Muscle of back (tissue), 11 donors: ENCODE results near the gene ANKRD37. TPM values are rescaled to one million over a fixed set of nuclear protein-coding genes. Genes with fewer than 3 reads are reported as not detected.

Experiments
- DNase-seq, 3 donors: peaks; one replicate each; pipeline versions ENCODE4 v3.0.0 to v3.0.0-alpha.2; 2013
- polyA plus RNA-seq, 10 donors: library from polyadenylated mRNA; unstranded; fragments of 120-200 nt; gene quantifications; one replicate each; pipeline ENCODE4 v1.2.1, GENCODE V29; 2013; ENCODE audit not compliant: insufficient read length in 10 of 10

Gene ANKRD37
- polyA plus RNA-seq, 10 donors = 12.3 to 32.0 (median 28.2) TPM

DNA sequence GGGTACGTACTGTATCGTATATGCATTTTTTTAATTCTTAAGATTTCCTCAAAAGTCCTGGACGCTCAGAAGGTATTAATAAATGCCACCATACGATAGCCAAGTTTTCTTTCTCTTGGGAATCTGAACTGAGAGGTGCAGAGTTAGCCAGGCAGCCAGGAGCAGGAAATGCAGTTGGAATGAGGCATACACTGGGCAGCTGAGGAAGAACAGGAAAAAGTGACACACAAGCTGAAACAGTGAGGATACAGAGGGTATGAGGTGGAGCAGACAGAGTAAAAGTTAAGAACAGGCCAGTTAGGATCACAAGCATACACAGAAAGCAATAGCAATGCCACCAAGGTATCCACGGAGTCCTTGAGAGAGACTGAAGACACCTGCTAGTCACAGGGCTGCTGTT is 15.8 kb downstream of the ANKRD37 start:
- no peak for DNase-seq

DNA sequence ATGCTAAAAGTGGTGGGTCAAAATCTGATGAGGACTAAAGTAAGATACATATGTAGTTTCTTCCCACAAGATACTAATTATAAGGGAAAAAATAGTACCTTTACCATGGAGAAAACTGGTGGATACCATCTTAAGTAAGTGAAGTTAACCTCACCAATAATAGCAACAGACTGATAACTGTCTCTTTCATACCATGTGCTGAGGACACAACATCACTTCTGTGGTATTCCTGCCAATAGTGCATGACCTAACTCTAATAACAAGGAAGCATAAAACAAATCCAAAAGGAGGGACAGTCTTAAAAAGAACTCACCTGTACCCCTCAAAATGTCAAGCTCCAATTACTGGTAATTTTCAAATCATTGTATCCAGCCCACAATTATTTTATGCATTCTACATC is 20.3 kb downstream of the ANKRD37 start:
- DNase-seq = no peak

DNA sequence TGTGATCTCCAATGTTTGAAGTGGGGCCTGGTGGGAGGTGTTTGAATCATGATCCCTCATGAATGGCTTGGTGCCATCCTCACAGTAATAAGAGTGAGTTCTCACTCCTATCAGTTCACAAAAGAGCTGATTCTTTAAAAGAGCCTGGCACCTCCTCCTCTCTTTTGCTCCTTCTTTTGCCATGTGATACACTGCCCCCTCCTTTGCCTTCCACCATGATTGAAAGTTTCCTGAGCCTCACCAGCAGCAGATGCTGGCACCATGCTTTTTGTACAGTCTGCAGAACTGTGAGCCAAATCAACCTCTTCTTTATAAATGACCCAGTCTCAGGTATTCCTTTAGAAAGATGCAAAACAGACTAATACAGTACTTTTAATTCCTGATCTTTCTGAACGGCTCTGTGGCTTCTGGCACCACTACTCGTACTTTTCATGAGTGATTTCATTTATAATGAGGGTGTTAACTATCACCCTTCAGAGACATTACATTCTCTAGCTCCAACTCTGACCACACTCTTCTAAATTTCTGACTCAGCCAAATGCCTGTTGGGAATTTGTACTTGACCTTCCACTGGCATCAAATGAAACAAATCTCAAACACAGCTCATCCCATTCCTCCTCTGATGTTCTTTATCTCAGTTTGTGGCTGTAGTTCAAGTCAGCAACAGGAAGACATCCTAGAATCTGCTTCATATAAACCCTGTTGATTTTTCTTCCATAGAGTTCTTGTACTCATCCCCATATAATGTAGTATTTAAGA is 24.9 kb downstream of the ANKRD37 start:
- DNase-seq = peak in 1 of 3 donors; percentile 28

DNA sequence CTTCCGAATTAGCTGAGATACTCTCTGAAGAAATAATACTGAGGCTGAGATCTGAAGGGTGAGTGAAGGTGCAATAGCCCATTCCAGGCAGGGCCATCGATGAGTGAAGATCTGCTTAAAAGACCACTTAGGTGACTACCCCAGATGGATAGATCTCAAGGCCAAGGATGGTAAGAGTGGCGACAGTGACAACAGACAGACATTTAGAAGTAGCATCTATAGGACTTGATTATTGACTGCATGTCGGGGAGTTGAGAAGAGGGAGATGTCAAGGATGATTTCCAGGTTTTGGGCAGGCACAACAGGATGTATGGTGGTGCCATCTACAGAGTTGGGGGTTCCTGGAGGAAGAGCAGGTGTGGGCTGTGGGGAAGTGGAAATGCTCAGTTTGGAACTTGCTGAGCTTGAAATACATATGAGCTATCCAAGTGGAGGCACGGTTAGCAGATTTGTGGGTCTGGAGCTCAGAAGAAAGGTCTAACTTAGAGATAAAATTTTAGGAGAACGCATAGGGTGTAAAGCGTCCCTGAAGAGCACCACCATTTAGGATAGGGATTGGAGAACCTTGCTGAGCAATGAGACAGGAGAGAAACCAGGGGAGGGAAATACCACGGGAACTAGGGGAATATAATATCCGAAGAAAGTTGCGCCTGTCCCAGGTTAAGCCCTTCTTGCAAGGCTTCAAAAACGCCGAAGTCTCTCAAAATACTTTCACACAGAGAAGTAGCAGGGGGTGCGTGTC is 28.4 kb downstream of the ANKRD37 start:
- DNase-seq = peak in 1 of 3 donors; percentile 12

DNA sequence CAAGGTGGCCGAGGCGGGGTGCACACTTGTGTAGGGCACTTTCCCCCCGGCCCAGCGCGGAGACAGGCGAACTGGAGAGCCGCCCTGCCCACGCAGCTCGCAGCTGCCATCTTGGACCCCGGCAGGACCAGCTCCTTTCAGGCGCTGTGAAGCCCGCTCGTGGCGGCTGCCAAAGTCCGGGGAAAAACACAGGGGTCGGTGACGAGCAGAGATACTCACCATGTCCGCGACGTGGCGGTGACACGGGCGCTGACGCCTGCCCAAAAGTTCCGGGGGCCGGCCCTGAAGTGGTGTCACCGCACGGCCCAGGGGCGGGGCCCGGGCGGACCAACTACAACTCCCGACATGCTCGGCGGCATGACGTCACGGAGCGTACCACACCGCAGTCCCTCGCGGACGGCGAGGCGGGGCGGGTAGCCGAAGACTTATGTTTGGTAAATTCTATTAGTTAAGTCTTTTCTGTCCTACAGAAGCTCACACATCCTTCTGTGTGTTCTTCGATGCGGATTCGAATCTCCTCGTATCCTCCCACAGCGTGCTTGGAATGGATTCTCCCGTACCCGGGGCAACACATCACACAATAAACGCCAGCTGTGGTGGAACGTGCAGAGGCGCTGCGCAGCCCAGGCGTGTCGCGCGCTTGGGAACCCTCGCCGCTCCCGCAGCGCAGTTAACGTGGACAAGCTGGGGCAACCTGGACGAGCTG is 29.2 kb downstream of the ANKRD37 start, which contains the start of gene UFSP2:
UFSP2 (minus strand) TSS at position 318 of the 706 bp plus-strand sequence; CDS start at position 222, 96 bp downstream.
- peak; percentile 92 to 97 (median 95) for DNase-seq

DNA sequence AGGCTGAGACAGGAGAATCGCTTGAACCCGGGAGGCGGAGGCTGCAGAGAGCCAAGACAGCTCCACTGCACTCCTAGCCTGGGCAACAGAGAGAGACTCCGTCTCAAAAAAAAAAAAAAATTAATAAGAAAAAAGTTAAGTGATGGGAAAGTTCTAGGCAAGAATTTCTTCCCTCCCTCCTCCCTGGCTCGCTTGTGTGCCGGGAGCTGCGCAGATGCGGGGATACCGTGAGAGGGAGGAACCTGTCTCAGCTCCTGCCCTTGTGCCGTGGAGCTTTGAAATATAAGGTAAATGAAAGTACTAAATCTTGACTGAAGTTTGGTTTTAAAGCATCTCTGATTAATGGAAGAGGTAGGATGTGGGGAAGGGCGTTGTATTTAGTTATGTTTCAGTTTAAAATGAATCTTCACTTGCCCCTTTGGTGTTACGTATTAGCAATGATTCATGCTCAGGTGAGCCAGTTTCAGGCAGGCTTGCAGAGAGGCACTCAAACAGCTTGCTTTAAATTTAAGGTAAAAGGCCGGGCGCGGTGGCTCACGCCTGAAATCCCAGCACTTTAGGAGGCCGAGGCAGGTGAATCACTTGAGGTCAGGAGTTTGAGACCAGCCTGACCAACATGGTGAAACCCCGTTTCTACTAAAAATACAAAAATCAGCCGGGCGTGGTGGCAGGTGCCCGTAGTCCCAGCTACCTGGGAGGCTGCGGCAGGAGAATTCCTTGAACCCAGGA is 30.5 kb downstream of the ANKRD37 start:
- peak in 1 of 3 donors; percentile 22 for DNase-seq

DNA sequence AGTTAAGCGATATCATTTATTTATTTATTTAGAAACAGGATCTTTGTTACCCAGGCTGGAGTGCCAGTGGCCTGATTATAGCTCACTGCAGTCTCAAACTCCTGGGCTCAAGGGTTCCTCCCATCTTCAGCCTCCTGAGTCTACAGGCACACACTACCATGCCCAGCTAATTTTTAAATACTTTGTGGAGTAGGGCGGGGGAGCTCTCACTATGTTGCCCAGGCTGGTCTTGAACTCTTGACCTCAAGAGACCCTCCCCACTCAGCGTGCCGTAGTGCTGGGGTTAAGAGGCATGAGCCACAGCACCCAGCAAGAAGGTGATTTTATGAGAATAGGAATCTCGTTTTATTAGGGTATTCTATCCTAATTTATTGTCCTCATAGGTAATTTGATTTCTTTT is 33.0 kb downstream of the ANKRD37 start:
- no peak for DNase-seq

DNA sequence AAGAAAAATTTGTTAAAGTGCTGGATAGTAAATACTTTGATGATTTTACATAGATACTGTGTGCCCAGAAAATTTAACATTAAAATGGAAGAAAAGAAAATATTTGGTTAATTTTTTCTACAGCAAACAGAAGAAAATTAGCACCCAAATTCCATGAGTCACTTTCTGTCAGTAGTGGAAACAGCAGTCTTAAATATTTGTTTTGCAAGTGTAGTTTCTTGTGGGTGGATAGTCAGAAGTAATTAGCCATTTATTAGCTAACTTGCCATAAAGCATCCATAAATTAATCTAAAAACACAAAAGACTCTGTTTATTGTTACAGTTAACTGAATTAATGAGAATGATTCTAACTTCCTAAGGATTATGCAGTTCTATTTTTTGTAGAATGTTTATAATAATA is 38.8 kb downstream of the ANKRD37 start:
- DNase-seq = no peak

DNA sequence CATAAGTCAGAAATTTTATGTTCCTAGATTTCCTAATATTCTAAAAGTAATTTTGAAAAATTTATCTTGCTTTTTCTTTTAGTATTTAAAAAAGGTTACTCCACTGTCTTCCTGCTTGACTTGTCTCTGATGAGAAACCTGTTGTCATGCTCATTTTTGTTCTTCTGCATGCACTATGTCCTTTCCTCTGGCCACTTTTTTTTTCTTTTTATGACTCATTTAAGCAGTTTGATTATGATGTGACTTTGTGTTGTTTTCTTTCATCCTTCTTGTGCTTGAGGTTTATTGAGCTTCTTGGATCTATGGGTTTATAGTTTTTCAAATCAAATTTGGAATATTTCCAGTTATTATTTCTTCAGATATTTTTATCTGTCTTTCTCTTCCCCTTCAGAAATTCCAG is 41.2 kb downstream of the ANKRD37 start:
- no peak for DNase-seq

DNA sequence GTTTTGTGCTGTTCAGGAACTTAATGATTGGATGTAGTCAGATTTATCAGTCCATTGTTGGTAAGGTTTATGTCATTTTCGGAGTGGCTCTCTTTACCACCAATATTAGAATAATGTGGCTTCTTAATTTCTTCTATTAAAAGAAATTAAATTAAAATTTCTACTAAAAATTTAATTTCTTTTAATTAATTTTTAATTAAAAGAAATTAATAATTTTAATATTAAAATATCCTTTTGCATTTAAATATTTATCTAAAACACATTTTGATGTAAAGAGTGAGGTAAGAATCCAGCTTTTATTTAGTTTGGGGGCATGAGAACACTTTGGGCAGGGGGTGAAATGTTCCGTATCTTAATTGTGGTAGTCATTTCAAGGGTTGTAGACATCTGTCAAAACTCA is 44.8 kb downstream of the ANKRD37 start:
- no peak for DNase-seq

DNA sequence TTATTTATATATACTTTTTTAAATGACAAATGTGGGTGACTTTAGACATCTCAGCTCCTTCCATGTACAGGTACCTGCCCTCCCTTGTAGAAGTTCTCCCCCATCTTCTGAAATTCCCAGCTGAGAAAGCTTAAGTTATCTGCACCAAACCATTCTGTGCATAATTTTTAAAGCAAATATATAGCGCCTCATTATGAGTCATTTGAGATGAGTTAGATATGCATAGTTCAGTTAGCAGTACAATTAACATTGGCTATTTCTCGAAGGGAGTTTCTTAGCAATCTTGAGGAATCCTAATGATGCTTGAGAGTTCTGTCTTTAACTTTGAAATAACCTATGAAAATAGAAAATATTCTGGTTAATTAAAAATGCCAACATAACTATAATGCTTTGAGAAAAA is 48.6 kb downstream of the ANKRD37 start:
- no peak for DNase-seq

Other genes with a start within 250 kb of the ANKRD37 start
- gene CFAP97, start 192.8 kb upstream of the ANKRD37 start, polyA plus RNA-seq = 10 to 100 TPM; 22.4 to 40.9 (median 28.8) TPM
- 10 to 100 TPM in 1 of 10 donors, 1 to 10 TPM in 9; 7.2 to 11.8 (median 8.2) TPM for gene SNX25, start 187.2 kb upstream of the ANKRD37 start, polyA plus RNA-seq
- gene LRP2BP, start 917 bp upstream of the ANKRD37 start, polyA plus RNA-seq = 1 to 10 TPM; 2.2 to 6.8 (median 4.2) TPM
- 10 to 100 TPM; 41.7 to 62.4 (median 49.5) TPM for gene UFSP2, start 29.1 kb downstream of the ANKRD37 start, polyA plus RNA-seq
- 1 to 10 TPM; 1.0 to 2.1 (median 1.5) TPM for gene CCDC110, start 74.9 kb downstream of the ANKRD37 start, polyA plus RNA-seq
- gene PDLIM3, start 138.7 kb downstream of the ANKRD37 start, polyA plus RNA-seq = 100 to 1,000 TPM; 219 to 636 (median 486) TPM